Measurements from ENCODE around the gene RBM26. TPM values are rescaled to one million over a fixed set of nuclear protein-coding genes. Genes with fewer than 3 reads are reported as not detected.

RBM26 gene
- total and polyA plus RNA-seq, 2 experiments from 2014 or later: 46.0 to 69.3 TPM

DNA sequence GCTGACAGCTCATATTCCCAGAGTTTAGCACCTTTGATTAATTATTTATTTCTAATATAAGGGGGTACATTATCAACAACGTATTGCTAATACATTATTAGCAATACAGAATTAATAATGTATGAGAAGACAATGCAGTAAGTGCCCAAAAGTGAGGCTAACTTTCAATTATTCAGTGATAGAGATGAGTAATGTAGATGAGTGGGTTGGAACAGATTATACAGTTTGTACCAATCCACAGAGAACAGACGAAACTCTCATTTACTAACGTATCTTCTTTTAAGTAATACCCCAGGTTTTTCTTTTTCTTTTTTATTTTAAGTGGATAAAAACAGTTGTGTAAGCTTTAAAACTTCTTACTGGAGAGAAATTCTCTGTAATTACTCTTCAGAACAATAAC lies 36.7 kb upstream of the RBM26 start (continued):
- TF ChIP-seq, protein P1, sequence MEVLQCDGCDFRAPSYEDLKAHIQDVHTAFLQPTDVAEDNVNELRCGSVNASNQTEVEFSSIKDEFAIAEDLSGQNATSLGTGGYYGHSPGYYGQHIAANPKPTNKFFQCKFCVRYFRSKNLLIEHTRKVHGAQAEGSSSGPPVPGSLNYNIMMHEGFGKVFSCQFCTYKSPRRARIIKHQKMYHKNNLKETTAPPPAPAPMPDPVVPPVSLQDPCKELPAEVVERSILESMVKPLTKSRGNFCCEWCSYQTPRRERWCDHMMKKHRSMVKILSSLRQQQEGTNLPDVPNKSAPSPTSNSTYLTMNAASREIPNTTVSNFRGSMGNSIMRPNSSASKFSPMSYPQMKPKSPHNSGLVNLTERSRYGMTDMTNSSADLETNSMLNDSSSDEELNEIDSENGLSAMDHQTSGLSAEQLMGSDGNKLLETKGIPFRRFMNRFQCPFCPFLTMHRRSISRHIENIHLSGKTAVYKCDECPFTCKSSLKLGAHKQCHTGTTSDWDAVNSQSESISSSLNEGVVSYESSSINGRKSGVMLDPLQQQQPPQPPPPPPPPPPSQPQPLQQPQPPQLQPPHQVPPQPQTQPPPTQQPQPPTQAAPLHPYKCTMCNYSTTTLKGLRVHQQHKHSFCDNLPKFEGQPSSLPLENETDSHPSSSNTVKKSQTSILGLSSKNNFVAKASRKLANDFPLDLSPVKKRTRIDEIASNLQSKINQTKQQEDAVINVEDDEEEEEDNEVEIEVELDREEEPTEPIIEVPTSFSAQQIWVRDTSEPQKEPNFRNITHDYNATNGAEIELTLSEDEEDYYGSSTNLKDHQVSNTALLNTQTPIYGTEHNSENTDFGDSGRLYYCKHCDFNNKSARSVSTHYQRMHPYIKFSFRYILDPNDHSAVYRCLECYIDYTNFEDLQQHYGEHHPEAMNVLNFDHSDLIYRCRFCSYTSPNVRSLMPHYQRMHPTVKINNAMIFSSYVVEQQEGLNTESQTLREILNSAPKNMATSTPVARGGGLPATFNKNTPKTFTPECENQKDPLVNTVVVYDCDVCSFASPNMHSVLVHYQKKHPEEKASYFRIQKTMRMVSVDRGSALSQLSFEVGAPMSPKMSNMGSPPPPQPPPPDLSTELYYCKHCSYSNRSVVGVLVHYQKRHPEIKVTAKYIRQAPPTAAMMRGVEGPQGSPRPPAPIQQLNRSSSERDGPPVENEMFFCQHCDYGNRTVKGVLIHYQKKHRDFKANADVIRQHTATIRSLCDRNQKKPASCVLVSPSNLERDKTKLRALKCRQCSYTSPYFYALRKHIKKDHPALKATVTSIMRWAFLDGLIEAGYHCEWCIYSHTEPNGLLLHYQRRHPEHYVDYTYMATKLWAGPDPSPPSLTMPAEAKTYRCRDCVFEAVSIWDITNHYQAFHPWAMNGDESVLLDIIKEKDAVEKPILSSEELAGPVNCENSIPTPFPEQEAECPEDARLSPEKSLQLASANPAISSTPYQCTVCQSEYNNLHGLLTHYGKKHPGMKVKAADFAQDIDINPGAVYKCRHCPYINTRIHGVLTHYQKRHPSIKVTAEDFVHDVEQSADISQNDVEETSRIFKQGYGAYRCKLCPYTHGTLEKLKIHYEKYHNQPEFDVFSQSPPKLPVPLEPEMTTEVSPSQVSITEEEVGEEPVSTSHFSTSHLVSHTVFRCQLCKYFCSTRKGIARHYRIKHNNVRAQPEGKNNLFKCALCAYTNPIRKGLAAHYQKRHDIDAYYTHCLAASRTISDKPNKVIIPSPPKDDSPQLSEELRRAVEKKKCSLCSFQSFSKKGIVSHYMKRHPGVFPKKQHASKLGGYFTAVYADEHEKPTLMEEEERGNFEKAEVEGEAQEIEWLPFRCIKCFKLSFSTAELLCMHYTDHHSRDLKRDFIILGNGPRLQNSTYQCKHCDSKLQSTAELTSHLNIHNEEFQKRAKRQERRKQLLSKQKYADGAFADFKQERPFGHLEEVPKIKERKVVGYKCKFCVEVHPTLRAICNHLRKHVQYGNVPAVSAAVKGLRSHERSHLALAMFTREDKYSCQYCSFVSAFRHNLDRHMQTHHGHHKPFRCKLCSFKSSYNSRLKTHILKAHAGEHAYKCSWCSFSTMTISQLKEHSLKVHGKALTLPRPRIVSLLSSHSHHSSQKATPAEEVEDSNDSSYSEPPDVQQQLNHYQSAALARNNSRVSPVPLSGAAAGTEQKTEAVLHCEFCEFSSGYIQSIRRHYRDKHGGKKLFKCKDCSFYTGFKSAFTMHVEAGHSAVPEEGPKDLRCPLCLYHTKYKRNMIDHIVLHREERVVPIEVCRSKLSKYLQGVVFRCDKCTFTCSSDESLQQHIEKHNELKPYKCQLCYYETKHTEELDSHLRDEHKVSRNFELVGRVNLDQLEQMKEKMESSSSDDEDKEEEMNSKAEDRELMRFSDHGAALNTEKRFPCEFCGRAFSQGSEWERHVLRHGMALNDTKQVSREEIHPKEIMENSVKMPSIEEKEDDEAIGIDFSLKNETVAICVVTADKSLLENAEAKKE (CRISPR knock-in tag; IDR thresholded peaks at IDR 0.05): no peak
- TF ChIP-seq, protein P2, sequence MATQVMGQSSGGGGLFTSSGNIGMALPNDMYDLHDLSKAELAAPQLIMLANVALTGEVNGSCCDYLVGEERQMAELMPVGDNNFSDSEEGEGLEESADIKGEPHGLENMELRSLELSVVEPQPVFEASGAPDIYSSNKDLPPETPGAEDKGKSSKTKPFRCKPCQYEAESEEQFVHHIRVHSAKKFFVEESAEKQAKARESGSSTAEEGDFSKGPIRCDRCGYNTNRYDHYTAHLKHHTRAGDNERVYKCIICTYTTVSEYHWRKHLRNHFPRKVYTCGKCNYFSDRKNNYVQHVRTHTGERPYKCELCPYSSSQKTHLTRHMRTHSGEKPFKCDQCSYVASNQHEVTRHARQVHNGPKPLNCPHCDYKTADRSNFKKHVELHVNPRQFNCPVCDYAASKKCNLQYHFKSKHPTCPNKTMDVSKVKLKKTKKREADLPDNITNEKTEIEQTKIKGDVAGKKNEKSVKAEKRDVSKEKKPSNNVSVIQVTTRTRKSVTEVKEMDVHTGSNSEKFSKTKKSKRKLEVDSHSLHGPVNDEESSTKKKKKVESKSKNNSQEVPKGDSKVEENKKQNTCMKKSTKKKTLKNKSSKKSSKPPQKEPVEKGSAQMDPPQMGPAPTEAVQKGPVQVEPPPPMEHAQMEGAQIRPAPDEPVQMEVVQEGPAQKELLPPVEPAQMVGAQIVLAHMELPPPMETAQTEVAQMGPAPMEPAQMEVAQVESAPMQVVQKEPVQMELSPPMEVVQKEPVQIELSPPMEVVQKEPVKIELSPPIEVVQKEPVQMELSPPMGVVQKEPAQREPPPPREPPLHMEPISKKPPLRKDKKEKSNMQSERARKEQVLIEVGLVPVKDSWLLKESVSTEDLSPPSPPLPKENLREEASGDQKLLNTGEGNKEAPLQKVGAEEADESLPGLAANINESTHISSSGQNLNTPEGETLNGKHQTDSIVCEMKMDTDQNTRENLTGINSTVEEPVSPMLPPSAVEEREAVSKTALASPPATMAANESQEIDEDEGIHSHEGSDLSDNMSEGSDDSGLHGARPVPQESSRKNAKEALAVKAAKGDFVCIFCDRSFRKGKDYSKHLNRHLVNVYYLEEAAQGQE (IDR thresholded peaks at IDR 0.05; ENCODE audit: unreplicated experiment): no peak
- no peak for TF ChIP-seq EZH2 (IDR thresholded peaks at IDR 0.05; ENCODE audit: low read depth, unreplicated experiment)
- TF ChIP-seq, protein P3, sequence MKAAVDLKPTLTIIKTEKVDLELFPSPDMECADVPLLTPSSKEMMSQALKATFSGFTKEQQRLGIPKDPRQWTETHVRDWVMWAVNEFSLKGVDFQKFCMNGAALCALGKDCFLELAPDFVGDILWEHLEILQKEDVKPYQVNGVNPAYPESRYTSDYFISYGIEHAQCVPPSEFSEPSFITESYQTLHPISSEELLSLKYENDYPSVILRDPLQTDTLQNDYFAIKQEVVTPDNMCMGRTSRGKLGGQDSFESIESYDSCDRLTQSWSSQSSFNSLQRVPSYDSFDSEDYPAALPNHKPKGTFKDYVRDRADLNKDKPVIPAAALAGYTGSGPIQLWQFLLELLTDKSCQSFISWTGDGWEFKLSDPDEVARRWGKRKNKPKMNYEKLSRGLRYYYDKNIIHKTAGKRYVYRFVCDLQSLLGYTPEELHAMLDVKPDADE (IDR thresholded peaks at IDR 0.05): no peak

All from GM23338 (cell line).